HepG2 (cell line): Measurements from ENCODE around the gene RUVBL1. TPM values are rescaled to one million over a fixed set of nuclear protein-coding genes. Genes with fewer than 3 reads are reported as not detected.

Experiments
- ATF7-NPFF ChIP-seq: sonication (generic); formaldehyde crosslinking; IDR thresholded peaks from 2 replicates; pipeline ENCODE4 v1.8.1; 2023; ENCODE audit warnings: mild to moderate bottlenecking, low read depth, missing genetic modification reagents, moderate library complexity
- EP300 ChIP-seq, 3 experiments: sonication (generic) in 1 of 3; formaldehyde crosslinking in 1 of 3; IDR thresholded peaks; 2 replicates each; pipeline versions ENCODE4 v1.5.1 to v1.6.1; 2011 to 2020; ENCODE audit warnings: low read depth in 2 of 3, low read length in 2 of 3, borderline replicate concordance in 1 of 3, improper control_type of control experiment in 1 of 3, mild to moderate bottlenecking in 1 of 3, missing genetic modification reagents in 1 of 3, moderate library complexity in 1 of 3
- HNF4G ChIP-seq, 2 experiments: sonication (generic) in 1 of 2; formaldehyde crosslinking in 1 of 2; IDR thresholded peaks; 2 replicates each; pipeline versions ENCODE4 v1.4.0 to v1.6.1; 2011 to 2020; ENCODE audit warnings: borderline replicate concordance in 2 of 2, low read depth in 2 of 2, mild to moderate bottlenecking in 2 of 2, low read length in 1 of 2, missing genetic modification reagents in 1 of 2, moderate library complexity in 1 of 2
- IRF2 ChIP-seq: IDR thresholded peaks from 2 replicates; pipeline ENCODE4 v1.6.1; 2018; ENCODE audit warnings: missing genetic modification reagents, missing compliant biosample characterization
- REXO4 ChIP-seq: sonication (generic); formaldehyde crosslinking; IDR thresholded peaks from 2 replicates; pipeline ENCODE4 v1.8.0; 2022; ENCODE audit warnings: missing genetic modification reagents, mild to moderate bottlenecking, borderline replicate concordance
- RFX3 ChIP-seq: IDR thresholded peaks from 2 replicates; pipeline ENCODE4 v1.6.1; 2016; ENCODE audit warnings: missing biosample characterization, missing genetic modification reagents
- SETDB1 ChIP-seq: sonication (generic); formaldehyde crosslinking; IDR thresholded peaks from 2 replicates; pipeline ENCODE4 v1.5.1; 2020; ENCODE audit warnings: missing genetic modification reagents, mild to moderate bottlenecking, borderline replicate concordance
- SYNCRIP ChIP-seq: fragments of 200-400 bp; formaldehyde crosslinking; IDR thresholded peaks from 2 replicates; pipeline ENCODE4 v1.6.1; 2018; ENCODE audit warnings: mild to moderate bottlenecking, low read depth, low read length; ENCODE audit not compliant: insufficient read depth
- TEAD2 ChIP-seq: sonication (generic); formaldehyde crosslinking; IDR thresholded peaks from 2 replicates; pipeline ENCODE4 v1.9.0; 2021; ENCODE audit warnings: missing genetic modification reagents
- THYN1 ChIP-seq: sonication (generic); formaldehyde crosslinking; IDR thresholded peaks from 2 replicates; pipeline ENCODE4 v1.8.1; 2023; ENCODE audit warnings: low read depth, mild to moderate bottlenecking, moderate library complexity, missing genetic modification reagents, borderline replicate concordance
- ZBTB8A ChIP-seq: sonication (generic); formaldehyde crosslinking; IDR thresholded peaks from 2 replicates; pipeline ENCODE4 v1.4.0; 2020; ENCODE audit warnings: mild to moderate bottlenecking, low read depth, missing genetic modification reagents, borderline replicate concordance
- ZNF292 ChIP-seq: sonication (generic); formaldehyde crosslinking; IDR thresholded peaks from 2 replicates; pipeline ENCODE4 v1.8.1; 2022; ENCODE audit warnings: mild to moderate bottlenecking, low read depth, missing genetic modification reagents, borderline replicate concordance
- ZNF317 ChIP-seq: sonication (generic); formaldehyde crosslinking; IDR thresholded peaks from 2 replicates; pipeline ENCODE4 v1.5.0; 2020; ENCODE audit warnings: mild to moderate bottlenecking, missing genetic modification reagents
- ZNF75D ChIP-seq: sonication (generic); formaldehyde crosslinking; IDR thresholded peaks from 2 replicates; pipeline ENCODE4 v1.8.1; 2023; ENCODE audit warnings: missing genetic modification reagents, mild to moderate bottlenecking, borderline replicate concordance
- ZNF766 ChIP-seq: sonication (generic); formaldehyde crosslinking; IDR thresholded peaks from 2 replicates; pipeline ENCODE4 v1.5.0; 2020; ENCODE audit warnings: missing genetic modification reagents, borderline replicate concordance
- polyA plus RNA-seq, 8 experiments: library from polyadenylated mRNA; depleted of rRNA in 3 of 8; stranded (reverse) in 7 of 8; unstranded in 1 of 8; fragments of >200 nt; fragmentation: Illumina TruSeq in 4 of 8; extraction: Trizol in 4 of 8; gene quantifications; 2 replicates each; pipeline versions ENCODE4 v1.2.1 to v1.2.3, GENCODE V29; 2011 to 2016; ENCODE audit warnings: low read depth in 4 of 8, missing spikeins in 1 of 8, mixed read lengths in 1 of 8; ENCODE audit not compliant: insufficient read depth in 1 of 8
- total RNA-seq, 5 experiments: library from RNA; depleted of rRNA; stranded (reverse); fragments of >200 nt; fragmentation: Illumina TruSeq; extraction: Trizol; gene quantifications; 2 replicates each; pipeline ENCODE4 v1.2.3, GENCODE V29; 2016; ENCODE audit warnings: low read depth in 1 of 5
- TF ChIP-seq, protein P1 (sequence below): sonication (generic); formaldehyde crosslinking; IDR thresholded peaks from 2 replicates; pipeline ENCODE4 v1.5.1; 2020; ENCODE audit warnings: missing genetic modification reagents, mild to moderate bottlenecking, borderline replicate concordance
- TF ChIP-seq, protein P2 (sequence below): sonication (generic); formaldehyde crosslinking; IDR thresholded peaks from 2 replicates; pipeline ENCODE4 v1.8.0; 2022; ENCODE audit warnings: mild to moderate bottlenecking, missing genetic modification reagents, borderline replicate concordance
- TF ChIP-seq, protein P3 (sequence below): sonication (generic); formaldehyde crosslinking; IDR thresholded peaks from 2 replicates; pipeline ENCODE4 v1.4.0; 2020; ENCODE audit warnings: missing genetic modification reagents
- TF ChIP-seq, protein P4 (sequence below): sonication (generic); formaldehyde crosslinking; IDR thresholded peaks from 2 replicates; pipeline ENCODE4 v1.5.0; 2020; ENCODE audit warnings: mild to moderate bottlenecking, missing genetic modification reagents

Gene RUVBL1
- total and polyA plus RNA-seq, 2 of the 13 experiments (the other 11 are each of a cell fraction or from before 2014, with no cell fraction given) = 32.7 to 86.3 TPM

DNA sequence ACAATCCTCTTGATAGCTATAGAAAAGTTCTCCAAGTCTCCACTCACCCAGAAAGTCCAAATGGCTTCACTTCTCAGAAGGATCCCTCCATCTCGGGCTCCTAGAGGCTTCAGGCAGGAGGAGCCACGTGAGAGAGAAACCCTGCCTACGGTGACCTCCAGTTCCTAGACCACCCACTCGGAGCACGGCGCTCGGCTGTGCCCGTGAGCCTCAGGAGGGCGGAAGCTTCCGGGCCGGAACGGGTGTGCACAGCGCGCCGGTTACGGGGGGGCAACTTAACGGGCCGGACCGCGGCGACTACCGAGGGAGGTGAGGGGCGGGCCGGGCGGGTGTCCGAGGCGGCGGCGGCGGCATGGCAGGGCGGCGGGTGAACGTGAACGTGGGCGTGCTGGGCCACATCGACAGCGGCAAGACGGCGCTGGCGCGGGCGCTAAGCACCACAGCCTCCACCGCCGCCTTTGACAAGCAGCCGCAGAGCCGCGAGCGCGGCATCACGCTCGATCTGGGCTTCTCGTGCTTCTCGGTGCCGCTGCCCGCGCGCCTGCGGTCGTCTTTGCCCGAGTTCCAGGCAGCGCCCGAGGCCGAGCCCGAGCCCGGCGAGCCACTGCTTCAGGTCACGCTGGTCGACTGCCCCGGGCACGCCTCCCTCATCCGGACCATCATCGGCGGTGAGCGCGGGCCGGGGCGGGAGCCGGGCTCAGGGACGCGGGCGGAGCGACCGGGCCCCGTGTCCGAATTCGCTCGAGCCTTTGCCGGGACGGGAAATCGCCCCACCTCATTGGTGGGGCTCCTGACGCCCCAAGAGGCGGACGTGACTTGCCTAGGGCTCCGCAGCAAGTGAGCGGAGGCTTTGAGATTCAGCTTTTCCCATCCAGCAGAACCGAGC is 29.8 kb upstream of the RUVBL1 start, which contains the start of gene EEFSEC (continued):
- TF ChIP-seq, protein P1, sequence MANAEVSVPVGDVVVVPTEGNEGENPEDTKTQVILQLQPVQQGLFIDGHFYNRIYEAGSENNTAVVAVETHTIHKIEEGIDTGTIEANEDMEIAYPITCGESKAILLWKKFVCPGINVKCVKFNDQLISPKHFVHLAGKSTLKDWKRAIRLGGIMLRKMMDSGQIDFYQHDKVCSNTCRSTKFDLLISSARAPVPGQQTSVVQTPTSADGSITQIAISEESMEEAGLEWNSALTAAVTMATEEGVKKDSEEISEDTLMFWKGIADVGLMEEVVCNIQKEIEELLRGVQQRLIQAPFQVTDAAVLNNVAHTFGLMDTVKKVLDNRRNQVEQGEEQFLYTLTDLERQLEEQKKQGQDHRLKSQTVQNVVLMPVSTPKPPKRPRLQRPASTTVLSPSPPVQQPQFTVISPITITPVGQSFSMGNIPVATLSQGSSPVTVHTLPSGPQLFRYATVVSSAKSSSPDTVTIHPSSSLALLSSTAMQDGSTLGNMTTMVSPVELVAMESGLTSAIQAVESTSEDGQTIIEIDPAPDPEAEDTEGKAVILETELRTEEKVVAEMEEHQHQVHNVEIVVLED (CRISPR knock-in tag) = peak; percentile 87
- TF ChIP-seq SYNCRIP (no peak), ZBTB8A (CRISPR knock-in tag) (0 out of 2 replicates have a peak, but pooled peaks have one; percentile 30), IRF2 (peak; percentile 93), RFX3 (CRISPR knock-in tag) (0 out of 2 replicates have a peak, but pooled peaks have one; percentile 31), HNF4G (IDR thresholded peaks at IDR 0.05; ENCODE audit: borderline replicate concordance, low read depth, low read length) (no peak), HNF4G (CRISPR knock-in tag; IDR thresholded peaks at IDR 0.05; ENCODE audit: borderline replicate concordance, low read depth) (0 out of 2 replicates have a peak, but pooled peaks have one; percentile 13), ZNF292 (no peak), REXO4 (no peak), ATF7-NPFF (CRISPR knock-in tag) (no peak), ZNF75D (CRISPR knock-in tag) (peak; percentile 19; the same call in 1 of the 2 replicates), THYN1 (0 out of 2 replicates have a peak, but pooled peaks have one; percentile 74), ZNF317 (CRISPR knock-in tag) (0 out of 2 replicates have a peak, but pooled peaks have one; percentile 39), EP300 (IDR thresholded peaks at IDR 0.05; ENCODE audit: low read depth in 2 of 2, low read length in 2 of 2) (no peak; a peak in 1 of 4 replicates), EP300 (CRISPR knock-in tag; IDR thresholded peaks at IDR 0.05; ENCODE audit: borderline replicate concordance) (peak; percentile 35; the same call in 1 of the 2 replicates), SETDB1 (CRISPR knock-in tag) (peak; percentile 62; the same call in 1 of the 2 replicates), TEAD2 (no peak), ZNF766 (CRISPR knock-in tag) (peak; percentile 48; the same call in 1 of the 2 replicates)
- TF ChIP-seq, protein P2, sequence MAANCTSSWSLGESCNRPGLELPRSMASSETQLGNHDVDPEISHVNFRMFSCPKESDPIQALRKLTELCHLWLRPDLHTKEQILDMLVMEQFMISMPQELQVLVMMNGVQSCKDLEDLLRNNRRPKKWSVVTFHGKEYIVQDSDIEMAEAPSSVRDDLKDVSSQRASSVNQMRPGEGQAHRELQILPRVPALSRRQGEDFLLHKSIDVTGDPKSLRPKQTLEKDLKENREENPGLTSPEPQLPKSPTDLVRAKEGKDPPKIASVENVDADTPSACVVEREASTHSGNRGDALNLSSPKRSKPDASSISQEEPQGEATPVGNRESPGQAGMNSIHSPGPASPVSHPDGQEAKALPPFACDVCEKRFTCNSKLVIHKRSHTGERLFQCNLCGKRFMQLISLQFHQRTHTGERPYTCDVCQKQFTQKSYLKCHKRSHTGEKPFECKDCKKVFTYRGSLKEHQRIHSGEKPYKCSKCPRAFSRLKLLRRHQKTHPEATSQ (CRISPR knock-in tag) = peak; percentile 42; the same call in 1 of the 2 replicates
- TF ChIP-seq, protein P3, sequence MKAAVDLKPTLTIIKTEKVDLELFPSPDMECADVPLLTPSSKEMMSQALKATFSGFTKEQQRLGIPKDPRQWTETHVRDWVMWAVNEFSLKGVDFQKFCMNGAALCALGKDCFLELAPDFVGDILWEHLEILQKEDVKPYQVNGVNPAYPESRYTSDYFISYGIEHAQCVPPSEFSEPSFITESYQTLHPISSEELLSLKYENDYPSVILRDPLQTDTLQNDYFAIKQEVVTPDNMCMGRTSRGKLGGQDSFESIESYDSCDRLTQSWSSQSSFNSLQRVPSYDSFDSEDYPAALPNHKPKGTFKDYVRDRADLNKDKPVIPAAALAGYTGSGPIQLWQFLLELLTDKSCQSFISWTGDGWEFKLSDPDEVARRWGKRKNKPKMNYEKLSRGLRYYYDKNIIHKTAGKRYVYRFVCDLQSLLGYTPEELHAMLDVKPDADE (CRISPR knock-in tag) = no peak
- TF ChIP-seq, protein P4, sequence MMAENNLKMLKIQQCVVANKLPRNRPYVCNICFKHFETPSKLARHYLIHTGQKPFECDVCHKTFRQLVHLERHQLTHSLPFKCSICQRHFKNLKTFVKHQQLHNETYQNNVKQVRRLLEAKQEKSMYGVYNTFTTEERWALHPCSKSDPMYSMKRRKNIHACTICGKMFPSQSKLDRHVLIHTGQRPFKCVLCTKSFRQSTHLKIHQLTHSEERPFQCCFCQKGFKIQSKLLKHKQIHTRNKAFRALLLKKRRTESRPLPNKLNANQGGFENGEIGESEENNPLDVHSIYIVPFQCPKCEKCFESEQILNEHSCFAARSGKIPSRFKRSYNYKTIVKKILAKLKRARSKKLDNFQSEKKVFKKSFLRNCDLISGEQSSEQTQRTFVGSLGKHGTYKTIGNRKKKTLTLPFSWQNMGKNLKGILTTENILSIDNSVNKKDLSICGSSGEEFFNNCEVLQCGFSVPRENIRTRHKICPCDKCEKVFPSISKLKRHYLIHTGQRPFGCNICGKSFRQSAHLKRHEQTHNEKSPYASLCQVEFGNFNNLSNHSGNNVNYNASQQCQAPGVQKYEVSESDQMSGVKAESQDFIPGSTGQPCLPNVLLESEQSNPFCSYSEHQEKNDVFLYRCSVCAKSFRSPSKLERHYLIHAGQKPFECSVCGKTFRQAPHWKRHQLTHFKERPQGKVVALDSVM (CRISPR knock-in tag) = peak; percentile 69
